Tibial nerve (tissue), 4 donors: Measurements from ENCODE around the gene CPA4.

Source experiments
- CTCF ChIP-seq, 5 experiments: fragments of 200-600 bp in 3 of 5; fragments of 450-650 bp in 2 of 5; sonication (generic) in 3 of 5; IDR thresholded peaks; one replicate each; pipeline ENCODE4 v1.5.1; 2016 to 2019; ENCODE audit warnings: antibody characterized with exemption in 5 of 5, mild to moderate bottlenecking in 3 of 5, moderate library complexity in 2 of 5
- EP300 ChIP-seq, 2 donors: sonication (generic); formaldehyde crosslinking; IDR thresholded peaks; one replicate each; pipeline ENCODE4 v1.6.1; 2017; ENCODE audit warnings: antibody characterized with exemption in 2 of 2, mild to moderate bottlenecking in 1 of 2

DNA sequence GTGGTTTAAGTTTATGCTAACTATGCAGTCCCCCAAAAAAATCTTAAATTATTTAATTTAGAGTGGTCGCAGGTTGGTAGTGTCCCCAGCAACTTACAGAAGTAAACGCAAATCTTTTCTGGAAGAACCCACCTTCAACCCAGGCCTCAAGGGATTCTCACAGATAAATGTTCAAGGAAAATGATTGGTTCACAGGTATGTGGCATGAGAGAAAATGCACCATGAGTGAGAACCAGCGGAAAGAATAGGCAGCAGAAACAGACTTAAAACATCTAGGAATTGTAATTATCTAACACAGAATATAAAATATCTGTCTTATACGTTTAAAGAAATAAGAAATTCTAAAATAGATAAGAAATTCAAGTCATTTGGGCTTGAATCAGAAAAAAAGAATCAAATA lies 48.9 kb downstream of the CPA4 start:
- TF ChIP-seq EP300 (IDR thresholded peaks at IDR 0.05) (no peak), CTCF (IDR thresholded peaks at IDR 0.05) (no peak)
